Smooth muscle cell (in vitro differentiated cells): ENCODE data around the gene P3H1. TPM values are rescaled to one million over a fixed set of nuclear protein-coding genes. Genes with fewer than 3 reads are reported as not detected.
A peak's percentile ranks its signal among the peaks of the same experiment; 100 is the strongest.

Source experiments
- DNase-seq: peaks from one replicate; lab custom pipeline; 2025; ENCODE audit not compliant: unreplicated experiment; lab: John Stamatoyannopoulos, UW
- H2AFZ ChIP-seq: fragments of 200-600 bp; sonication (generic); 2 replicates; pipeline ENCODE4 v1.6.0; 2016; ENCODE audit warnings: antibody characterized with exemption, low read depth, mild to moderate bottlenecking
- H3F3A ChIP-seq: fragments of 200-600 bp; sonication (generic); 2 replicates; pipeline ENCODE4 v1.6.0; 2017; ENCODE audit warnings: antibody characterized with exemption, low read depth
- H3K27ac ChIP-seq: fragments of 200-600 bp; sonication (generic); 2 replicates; pipeline ENCODE4 v1.5.1; 2016; ENCODE audit warnings: low read depth, mild to moderate bottlenecking
- H3K27me3 ChIP-seq: fragments of 200-600 bp; sonication (generic); 2 replicates; pipeline ENCODE4 v1.6.1; 2016; ENCODE audit warnings: low read depth, mild to moderate bottlenecking
- H3K36me3 ChIP-seq: fragments of 200-600 bp; sonication (generic); 2 replicates; pipeline ENCODE4 v1.5.1; 2016; ENCODE audit warnings: low read depth
- H3K4me1 ChIP-seq: fragments of 200-600 bp; sonication (generic); 2 replicates; pipeline ENCODE4 v1.5.1; 2016; ENCODE audit warnings: low read depth
- H3K4me2 ChIP-seq: fragments of 200-600 bp; sonication (generic); 2 replicates; pipeline ENCODE4 v1.6.0; 2016; ENCODE audit warnings: mild to moderate bottlenecking
- H3K4me3 ChIP-seq: fragments of 200-600 bp; sonication (generic); 2 replicates; pipeline ENCODE4 v1.5.1; 2016; ENCODE audit warnings: mild to moderate bottlenecking
- H3K79me2 ChIP-seq: fragments of 200-600 bp; sonication (generic); 2 replicates; pipeline ENCODE4 v1.6.0; 2016; ENCODE audit warnings: low read depth, mild to moderate bottlenecking
- H3K9ac ChIP-seq: fragments of 200-600 bp; sonication (generic); 2 replicates; pipeline ENCODE4 v1.6.0; 2016; ENCODE audit warnings: low read depth
- H3K9me3 ChIP-seq: fragments of 200-600 bp; sonication (generic); replicated peaks from 2 replicates; pipeline ENCODE4 v1.5.1; 2016; ENCODE audit warnings: low read depth
- H4K20me1 ChIP-seq: fragments of 200-600 bp; sonication (generic); 2 replicates; pipeline ENCODE4 v1.6.0; 2016; ENCODE audit warnings: low read depth
- CTCF ChIP-seq: fragments of 200-600 bp; sonication (generic); IDR thresholded peaks from 2 replicates; pipeline ENCODE4 v1.5.1; 2017; ENCODE audit warnings: borderline replicate concordance, mild to moderate bottlenecking, antibody characterized with exemption; ENCODE audit not compliant: insufficient read depth, poor library complexity, severe bottlenecking
- WGBS: methylation state at CpG from one replicate; pipeline ENCODE4 v1.1.7; 2016; ENCODE audit warnings: low lambda C conversion rate; 5-methylcytosine and 5-hydroxymethylcytosine counted together
- polyA plus RNA-seq: library from polyadenylated mRNA; unstranded; fragments of >200 nt; fragmentation: Nextera tagmentation; extraction: Ambion mirVana; gene quantifications from 2 replicates; pipeline ENCODE4 v1.2.1, GENCODE V29; 2016
- total RNA-seq: library from RNA; depleted of rRNA; stranded (reverse); fragments of >200 nt; gene quantifications from 2 replicates; pipeline ENCODE4 v1.2.3, GENCODE V29; 2014

P3H1 gene
- total and polyA plus RNA-seq, 2 experiments from 2014 or later: 256 to 535 TPM

DNA sequence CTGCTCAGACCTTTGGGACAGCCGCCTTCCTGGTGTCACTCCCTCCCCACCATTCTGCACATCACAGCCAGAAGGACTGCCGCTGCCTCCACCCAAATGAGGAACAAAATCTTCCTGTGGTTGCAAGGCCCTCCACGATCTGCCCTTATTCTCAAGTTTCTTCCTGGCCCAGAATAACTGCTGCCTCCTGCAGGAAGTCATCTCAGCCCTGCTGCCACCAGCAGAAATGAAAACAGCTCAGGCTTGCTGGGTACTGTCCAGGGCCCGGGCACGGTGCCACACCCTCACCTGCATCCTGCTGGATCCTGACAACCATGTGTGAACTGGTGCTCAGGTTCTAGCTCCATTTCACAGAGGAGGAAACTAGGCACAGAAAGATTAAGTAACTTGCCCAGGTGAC lies 29.6 kb downstream of the P3H1 start:
- DNase-seq: no peak
- Histone ChIP-seq H3K79me2 (no peaks in the 10 kb centered on the region), H3K9ac (no peak overlapping the region), H3K4me1 (peaks cover 16% of the 10 kb centered on the region), H3K27ac (no peak overlapping the region), H3F3A (peaks cover 7% of the 10 kb centered on the region), H2AFZ (no peak overlapping the region), H3K36me3 (no peaks in the 10 kb centered on the region), H3K27me3 (no peaks in the 10 kb centered on the region), H3K4me2 (no peak overlapping the region), H4K20me1 (no peaks in the 10 kb centered on the region), H3K4me3 (no peak overlapping the region), H3K9me3 (no peaks in the 10 kb centered on the region)
- WGBS: 89% methylated on average over 5 of the region's 5 CpGs
- no peak for TF ChIP-seq CTCF

GRCh38 chr1:42736571-42737200 lies 30.1 kb downstream of the P3H1 start:
- no peaks in the 10 kb centered on the region for H3K9me3 ChIP-seq
- no peak overlapping the region for H2AFZ ChIP-seq
- H4K20me1 ChIP-seq: no peaks in the 10 kb centered on the region
- H3F3A ChIP-seq: peaks cover 1% of the 10 kb centered on the region
- H3K4me1 ChIP-seq: peaks cover 16% of the 10 kb centered on the region
- no peak overlapping the region for H3K4me2 ChIP-seq
- no peaks in the 10 kb centered on the region for H3K36me3 ChIP-seq
- DNase-seq: no peak
- no peak for TF ChIP-seq CTCF
- no peak overlapping the region for H3K27ac ChIP-seq
- no peak overlapping the region for H3K9ac ChIP-seq
- WGBS: 96% methylated on average over 8 of the region's 8 CpGs
- no peaks in the 10 kb centered on the region for H3K27me3 ChIP-seq
- no peaks in the 10 kb centered on the region for H3K79me2 ChIP-seq
- no peak overlapping the region for H3K4me3 ChIP-seq

DNA sequence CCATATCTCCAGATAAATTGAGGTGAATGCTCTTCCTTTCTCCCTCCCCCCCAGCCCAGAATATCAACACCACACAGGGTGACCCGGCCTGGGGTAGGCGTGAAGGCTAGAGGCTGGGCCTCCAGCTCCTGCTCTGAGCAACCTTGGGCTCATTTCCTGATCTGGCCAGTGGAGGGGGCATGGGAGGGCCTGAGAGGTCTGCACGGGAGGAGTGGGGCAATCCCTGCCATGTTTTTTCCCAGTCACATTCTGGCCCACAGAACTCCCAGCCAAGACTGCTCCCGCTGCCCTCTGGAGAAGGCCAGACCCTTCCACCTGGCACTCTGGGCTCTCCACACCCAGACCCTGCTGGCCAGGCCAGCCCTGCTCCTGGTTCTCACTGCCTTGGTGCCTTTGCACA lies 30.7 kb downstream of the P3H1 start:
- H3K9ac ChIP-seq: no peak overlapping the region
- no peak overlapping the region for H3K4me2 ChIP-seq
- no peak overlapping the region for H3K4me3 ChIP-seq
- no peak overlapping the region for H3K27ac ChIP-seq
- peaks cover 16% of the 10 kb centered on the region for H3K4me1 ChIP-seq
- H3F3A ChIP-seq: no peaks in the 10 kb centered on the region
- no peak for DNase-seq
- peak; percentile 16 for TF ChIP-seq CTCF
- no peak overlapping the region for H2AFZ ChIP-seq
- no peaks in the 10 kb centered on the region for H3K79me2 ChIP-seq
- no peaks in the 10 kb centered on the region for H4K20me1 ChIP-seq
- H3K27me3 ChIP-seq: no peaks in the 10 kb centered on the region
- WGBS: 68% methylated on average over 4 of the region's 4 CpGs
- no peaks in the 10 kb centered on the region for H3K9me3 ChIP-seq
- no peaks in the 10 kb centered on the region for H3K36me3 ChIP-seq

GRCh38 chr1:42735477-42736105 lies 31.2 kb downstream of the P3H1 start:
- WGBS: 88% methylated on average over 14 of the region's 14 CpGs
- Histone ChIP-seq H3K4me1 (peaks cover 12% of the 10 kb centered on the region), H3K79me2 (no peaks in the 10 kb centered on the region), H3K9ac (no peak overlapping the region), H3K27me3 (no peaks in the 10 kb centered on the region), H3K27ac (no peak overlapping the region), H3K4me2 (no peak overlapping the region), H4K20me1 (no peaks in the 10 kb centered on the region), H2AFZ (no peak overlapping the region), H3K4me3 (no peak overlapping the region), H3F3A (no peaks in the 10 kb centered on the region), H3K9me3 (no peaks in the 10 kb centered on the region), H3K36me3 (no peaks in the 10 kb centered on the region)
- TF ChIP-seq CTCF: no peak
- no peak for DNase-seq
